CD4-positive, alpha-beta T cell treated with Interleukin-15 for 1 hour (primary cell): ENCODE results near the gene ROBO1.
"Not testable (repeated sequence)": the region's sequence is repeated elsewhere in the genome, so short reads cannot be mapped to it uniquely, and the experiment has no call there.

Source experiments
- DNase-seq: peaks from one replicate; pipeline ENCODE4 v3.0.0-alpha.2; 2020

Gene ROBO1

DNA sequence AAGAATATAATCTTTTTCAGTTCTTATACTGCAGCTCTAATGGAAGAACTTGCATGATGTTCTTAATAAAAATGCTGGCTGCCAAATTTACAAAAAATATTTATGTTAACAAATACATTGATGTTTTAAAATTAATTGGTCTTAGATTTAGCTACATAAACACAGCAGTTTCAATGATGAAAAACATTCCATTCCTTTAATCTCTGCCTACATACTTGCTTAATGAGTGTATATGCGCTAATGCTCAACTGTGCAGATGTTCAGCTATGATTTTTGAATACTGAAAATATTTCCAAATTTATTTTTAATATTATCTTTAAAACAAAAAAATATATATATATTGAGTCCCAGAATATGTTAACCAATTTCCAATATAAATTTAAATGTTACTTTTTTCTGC lies 867.4 kb downstream of the ROBO1 start:
- no peak for DNase-seq

DNA sequence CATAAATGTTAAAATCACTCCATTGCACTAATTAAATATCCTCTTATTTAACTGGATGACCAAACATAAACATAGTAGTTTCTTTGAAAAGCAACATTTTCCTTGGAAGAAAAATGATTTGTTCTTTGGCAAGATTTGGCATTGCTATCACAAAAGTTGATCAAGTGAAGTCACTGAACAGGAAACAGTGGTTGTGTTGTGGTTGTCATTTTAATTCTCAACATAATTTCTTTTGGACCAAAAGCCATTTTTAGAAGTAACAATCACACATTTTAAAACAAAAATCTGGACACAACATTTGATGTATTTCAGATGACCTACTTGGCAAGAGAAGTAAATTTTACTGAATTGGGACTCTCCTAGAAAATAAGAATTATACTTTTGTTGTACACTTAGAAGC lies 872.3 kb downstream of the ROBO1 start:
- DNase-seq: no peak

DNA sequence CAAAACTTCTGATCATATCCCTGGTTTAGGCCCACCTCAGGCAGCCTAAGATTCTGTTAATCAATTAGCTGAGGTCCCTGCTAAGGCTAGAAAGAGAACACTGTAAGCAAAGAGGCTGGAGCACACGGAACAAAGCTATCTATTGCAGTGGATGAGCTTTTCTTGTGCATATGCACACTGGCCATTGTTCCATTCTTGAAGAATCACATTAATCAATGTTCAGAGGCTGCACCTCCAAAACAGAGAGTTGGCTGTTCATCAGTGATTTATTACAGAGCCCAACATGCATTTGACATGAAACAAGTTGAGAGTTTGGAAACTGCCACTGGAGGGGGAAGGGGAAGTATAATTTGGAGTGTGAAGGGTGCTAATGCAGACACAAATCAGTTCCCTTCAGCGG lies 873.0 kb downstream of the ROBO1 start:
- no peak for DNase-seq

DNA sequence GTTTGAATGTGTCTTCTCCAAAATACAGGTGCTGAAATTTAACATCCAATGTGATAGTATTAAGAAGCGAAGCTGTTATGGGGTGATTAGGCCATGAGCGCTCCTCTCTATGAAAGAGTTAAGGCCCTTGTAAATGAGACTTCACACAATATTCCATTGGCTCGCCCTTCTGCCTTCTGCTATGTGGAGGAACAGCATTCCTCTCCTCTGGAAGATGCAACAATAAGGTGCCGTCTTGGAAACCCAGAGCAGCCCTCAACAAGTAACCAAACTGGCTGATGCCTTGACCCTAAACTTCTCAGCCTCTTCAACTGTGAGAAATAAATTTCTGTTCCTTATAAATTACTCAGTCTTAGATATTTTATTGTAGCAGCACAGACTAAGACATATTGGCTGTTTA lies 874.6 kb downstream of the ROBO1 start:
- no peak for DNase-seq

DNA sequence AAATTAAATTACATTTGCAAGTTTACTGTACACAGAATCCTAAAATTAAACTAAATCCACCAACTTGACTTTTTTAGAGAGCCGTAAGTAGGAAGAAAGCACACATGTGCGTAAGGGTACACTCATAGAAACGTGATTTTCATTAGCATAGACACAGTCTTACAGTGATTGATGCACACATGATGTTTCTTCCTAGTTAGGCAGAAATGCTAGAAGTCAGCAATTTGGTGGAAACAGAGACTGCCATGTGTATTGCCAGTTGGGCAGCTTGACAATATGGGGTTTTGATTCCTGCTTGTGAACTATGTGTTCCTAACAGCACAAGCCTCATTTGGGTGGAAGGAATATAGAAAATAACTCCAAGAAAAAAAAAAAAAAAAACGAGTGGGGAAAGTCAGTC lies 878.5 kb downstream of the ROBO1 start:
- no peak for DNase-seq

DNA sequence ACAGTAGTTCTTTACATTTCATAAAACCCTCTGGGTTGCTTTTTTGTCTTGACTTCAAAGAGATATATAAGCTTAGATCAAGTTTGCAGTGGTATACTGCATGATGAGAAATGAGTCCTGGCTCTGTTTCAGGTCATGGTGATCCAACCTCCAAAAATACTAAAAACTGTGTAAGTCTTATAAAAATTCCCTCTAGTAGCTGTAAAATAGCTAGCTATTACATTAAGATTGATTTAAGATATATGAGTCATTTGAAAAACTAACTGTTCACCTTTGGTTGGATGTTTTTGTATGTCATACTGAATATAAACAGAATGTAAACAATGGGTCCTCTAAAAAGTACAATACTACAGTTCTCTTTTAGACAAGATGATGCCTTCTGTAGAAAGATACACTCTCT lies 879.2 kb downstream of the ROBO1 start:
- no peak for DNase-seq

DNA sequence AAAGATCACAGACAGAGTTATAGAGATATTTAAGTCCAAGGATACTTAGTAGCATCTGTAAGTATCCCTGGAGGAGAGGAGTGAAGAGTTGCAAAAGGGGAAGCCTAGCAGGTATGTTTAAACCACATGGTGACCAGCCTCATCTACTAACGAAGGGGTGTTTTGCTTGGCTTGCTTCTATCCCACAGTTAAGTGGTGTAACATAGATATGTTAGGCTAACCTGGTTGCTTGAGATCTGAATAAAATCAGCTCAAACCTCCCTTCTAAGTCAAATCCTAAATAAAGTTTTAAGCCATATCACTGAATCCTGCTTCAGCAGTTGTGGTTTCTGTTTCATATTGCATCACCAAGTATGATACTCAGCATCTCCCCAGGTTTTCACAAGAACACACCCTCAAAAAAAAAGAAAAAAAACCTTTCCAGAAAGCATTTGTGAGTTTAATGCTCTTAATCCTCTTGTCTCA lies 880.2 kb downstream of the ROBO1 start:
- no peak for DNase-seq

DNA sequence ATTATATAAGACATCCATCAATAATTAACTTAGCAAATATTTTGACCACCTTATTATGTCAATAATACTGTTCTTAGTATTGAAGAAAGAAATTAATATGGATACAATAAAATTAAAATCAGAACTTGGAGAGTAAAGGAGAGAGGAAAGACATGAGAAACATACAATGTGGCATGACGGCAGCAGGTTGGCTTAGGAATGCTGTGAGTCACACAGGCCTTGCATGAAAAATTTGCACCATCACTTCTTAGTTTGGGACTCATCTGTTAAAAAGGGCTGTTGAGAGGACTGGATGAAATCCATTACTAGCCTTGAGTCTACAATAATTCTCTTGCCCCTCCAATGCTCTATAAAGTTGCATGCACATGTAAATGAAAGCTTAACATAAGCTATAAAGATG lies 880.8 kb downstream of the ROBO1 start:
- DNase-seq: no peak

DNA sequence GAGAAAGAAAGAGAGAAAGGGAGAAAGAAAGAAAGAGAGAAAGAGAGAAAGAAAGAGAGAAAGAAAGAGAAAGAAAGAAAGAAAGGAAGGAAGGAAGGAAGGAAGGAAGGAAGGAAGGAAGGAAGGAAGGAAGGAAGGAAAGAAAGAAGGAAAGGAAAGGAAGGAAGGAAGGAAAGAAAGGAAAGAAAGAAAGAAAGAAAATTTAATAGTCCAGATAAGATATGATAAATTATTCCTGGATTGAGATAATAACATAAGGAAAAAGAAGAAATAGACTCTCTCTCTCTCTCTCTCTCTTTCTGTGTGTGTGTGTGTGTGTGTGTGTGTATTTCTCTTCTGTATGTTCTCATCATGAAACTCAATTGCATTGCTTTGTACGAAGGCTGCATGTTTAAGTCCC lies 883.2 kb downstream of the ROBO1 start:
- not testable (repeated sequence) for DNase-seq

DNA sequence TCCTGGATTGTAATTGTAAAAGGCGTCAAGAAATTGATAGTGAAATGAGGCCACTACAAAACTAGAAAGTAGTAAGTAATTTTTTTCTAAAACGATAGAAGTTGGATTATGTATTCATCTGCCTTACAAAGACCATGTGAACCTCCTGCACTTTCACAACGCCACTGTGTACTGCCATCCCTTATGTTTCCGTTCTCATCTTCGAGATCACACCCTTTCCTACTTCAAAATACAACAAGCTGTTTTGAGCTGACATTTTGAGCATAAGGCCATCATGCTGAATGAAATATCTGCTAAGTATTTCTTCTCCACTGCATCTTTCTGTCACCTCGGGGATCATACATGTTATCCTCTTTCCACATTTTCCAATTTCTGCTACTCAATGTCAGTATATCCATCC lies 885.5 kb downstream of the ROBO1 start:
- no peak for DNase-seq

DNA sequence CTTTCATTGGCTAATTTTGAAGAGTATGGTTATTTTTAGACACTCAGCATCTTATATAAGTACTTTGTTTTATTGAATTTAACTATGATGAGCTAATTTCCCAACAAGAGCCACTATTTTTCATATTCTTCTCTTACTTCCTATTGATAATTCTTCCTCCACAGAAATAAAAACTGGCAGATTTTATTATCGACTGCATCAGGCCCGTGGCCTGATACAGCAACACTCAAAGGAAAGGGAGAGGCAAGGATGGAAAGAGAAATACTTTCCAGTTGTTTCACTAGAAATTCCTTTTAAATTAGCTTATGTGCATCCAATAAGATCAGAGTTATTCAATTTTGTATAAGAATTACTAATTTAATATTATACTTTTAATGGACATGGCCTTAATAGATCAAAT lies 886.3 kb downstream of the ROBO1 start:
- no peak for DNase-seq

DNA sequence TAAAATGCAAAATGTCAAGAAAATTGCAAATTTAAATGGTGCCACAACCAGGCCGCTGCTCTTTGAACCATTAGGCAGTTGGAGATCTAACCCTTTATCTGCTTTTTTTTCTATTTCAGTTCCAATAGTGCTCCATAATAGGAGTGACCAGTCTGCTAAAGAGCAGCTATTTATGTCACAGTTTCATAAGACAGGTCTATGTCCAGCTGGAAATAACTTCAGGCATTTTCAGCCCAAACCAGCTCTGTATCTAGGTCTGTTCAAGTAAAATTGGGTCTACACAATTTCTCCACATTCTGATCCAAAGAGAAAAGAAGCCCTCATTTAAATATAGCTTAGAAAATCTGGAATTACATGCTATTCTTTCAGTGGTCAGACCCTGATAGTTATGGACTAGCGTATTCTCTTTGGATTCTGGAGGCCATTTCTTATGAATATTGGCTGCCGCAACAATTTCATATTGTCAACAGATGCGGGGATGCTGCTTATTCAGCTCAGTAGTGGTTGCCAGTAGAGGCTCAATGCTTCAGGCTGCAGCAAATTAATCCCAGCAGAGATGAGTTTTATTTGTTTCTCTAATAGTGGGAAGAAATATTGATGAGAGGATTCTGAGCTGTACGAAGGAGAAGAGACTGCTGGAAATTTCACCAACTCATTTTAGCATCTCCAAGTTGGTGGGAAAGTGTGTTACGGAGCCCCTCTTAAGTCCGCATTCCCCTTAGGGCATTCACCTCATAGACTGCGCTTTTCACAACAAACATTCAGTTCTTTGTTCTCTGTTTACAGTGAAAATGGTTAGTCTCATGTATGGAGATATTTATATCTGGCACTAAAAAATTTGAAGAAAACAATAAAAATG lies 887.0 kb downstream of the ROBO1 start:
- no peak for DNase-seq

DNA sequence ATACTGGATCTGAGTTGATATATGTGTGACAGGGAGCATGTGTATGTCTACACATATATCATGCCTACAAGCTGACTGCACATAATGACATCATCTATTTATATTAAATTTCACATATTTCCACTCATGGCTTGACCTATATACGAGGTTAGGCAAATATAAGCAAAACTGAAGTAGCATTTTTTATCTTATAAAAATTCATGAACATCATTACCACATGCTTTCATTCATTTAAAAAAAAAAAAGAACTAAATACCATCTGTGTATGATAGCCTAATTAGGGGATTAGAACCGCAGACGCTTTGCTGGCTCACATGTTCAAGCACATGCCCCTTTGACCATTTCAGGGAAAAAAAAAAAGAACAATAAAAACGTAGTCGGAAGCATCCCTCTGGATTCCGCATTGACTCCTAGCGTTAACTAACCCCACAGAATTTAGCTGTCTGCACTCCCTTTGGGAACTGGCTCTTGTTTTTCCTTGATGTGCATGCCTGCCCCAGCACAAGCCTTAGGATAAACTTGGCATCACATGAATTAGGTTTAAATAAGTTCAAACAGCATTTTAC lies 888.4 kb downstream of the ROBO1 start:
- no peak for DNase-seq

DNA sequence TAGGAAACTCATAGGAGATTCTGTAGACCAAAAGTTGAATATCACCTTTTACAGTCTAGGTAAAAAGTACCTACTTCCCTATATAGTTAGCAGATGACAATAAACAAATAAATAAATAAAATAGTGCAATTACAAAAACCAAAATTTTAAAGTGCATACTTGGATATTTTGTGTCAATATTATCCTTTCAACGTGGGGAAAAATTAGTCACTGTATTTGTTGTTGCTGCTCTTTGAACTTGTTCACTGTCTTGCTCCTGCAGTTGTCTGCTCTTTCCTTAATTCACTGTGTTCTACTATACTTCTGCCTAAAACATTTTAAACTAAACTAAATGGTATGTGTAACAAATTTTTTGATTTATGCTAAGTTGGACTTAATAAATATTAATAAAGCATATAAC lies 889.0 kb downstream of the ROBO1 start:
- DNase-seq: no peak

DNA sequence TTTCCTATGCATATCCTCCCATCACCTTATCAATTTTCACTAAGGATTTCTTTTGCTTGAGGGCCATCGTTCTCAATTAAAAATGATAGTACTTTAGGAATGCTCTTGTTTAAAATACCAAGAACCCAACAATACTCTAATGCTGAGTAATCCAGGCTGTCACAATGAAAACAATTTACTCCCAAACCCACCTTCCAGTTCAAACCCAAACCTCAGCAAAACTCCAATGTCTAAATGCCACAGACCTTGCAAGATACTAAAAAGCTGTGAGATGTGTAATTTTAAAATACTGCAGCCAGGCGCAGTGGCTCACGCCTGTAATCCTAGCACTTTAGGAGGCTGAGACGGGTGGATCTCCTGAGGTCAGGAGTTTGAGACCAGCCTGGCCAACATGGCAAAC lies 889.8 kb downstream of the ROBO1 start:
- no peak for DNase-seq

DNA sequence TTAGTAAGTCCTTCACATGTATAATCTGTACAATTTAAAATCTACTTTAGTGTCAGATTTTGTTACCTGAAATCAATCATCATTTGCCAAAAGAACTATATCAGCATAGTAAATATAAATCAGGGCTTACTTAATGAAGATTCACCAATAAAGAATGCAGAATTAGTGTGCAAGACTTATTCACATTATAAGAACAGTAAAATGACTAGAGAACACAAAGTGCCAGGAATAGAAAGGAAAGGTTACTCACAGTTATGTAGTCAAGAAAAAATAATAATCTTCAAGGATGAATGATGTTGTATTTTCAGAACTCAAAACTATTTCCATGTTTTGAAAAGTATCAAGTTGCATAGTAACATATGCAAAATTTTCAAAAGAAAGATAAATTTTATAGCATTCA lies 891.9 kb downstream of the ROBO1 start:
- no peak for DNase-seq

DNA sequence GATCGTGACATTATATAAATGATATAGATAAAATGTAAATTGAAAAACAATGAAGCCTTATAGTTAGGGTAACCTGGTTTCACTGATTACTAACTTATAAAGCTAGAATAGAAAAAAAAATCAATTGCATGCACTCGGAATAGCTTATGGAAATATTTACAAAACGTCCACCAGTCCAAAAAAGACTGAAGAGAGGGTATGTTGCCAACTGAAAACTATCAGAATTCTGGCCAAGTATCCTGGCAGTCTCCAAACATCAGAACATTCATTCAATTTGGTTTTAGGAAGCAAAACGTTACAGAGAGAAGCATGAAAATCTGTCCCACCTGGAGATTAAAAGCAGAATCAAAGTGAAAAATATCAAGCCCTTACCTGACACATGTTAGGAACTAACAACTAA lies 892.4 kb downstream of the ROBO1 start:
- no peak for DNase-seq

DNA sequence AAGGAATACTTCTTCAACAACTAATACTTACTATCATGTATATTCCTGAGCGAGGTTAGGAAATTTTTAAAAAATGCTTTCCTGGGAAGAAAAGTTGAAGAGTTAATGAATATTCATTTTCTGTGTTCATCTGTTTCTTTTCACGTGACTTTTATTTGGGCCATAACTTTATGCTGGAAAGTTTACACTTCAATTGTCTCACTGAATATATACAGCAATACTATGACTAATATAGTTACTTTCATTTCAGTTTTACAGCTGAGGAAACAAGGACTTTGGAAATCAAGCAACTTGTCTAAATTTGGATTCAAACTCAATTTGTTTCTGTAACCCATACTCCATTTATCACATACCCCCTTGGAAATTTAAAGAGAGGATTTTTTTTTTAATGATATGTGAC lies 894.2 kb downstream of the ROBO1 start:
- no peak for DNase-seq

DNA sequence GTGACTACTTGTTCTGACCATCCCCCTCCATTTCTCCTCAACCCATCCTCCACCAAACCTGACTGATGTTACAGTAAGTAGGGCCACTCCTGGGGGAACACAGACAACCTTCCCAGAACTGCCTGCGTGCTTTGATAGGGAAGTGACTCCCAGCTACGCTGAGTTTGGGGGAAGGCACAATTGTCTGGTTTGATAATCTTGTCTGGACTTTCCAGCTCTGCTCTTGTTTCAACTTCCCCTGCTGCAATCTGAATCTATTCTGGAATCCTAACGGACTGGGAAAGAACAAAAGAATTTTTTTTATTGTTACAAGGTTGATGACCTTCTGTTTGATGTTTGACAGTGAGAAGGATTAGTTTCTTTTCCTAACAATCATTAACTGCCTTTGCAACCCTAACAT lies 895.6 kb downstream of the ROBO1 start:
- DNase-seq: no peak

DNA sequence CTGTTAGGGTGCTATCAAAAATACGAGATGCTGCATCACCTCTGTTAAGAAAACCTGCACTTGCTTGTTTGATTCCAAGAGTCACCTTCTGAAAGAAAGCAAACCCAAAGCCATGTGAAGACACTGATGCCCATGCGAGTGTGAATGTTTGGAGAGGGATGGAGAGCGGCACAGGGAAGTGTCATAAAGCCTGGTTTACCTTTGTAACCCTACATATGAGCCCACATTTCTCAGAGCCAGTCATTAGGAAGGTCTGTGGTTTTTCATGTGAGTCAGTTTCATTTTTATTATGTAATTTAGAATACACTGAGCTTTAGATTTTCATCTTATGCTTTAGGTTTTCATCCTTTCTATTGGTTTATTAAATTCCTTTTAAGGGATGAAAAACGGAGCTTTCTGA lies 896.8 kb downstream of the ROBO1 start:
- no peak for DNase-seq

DNA sequence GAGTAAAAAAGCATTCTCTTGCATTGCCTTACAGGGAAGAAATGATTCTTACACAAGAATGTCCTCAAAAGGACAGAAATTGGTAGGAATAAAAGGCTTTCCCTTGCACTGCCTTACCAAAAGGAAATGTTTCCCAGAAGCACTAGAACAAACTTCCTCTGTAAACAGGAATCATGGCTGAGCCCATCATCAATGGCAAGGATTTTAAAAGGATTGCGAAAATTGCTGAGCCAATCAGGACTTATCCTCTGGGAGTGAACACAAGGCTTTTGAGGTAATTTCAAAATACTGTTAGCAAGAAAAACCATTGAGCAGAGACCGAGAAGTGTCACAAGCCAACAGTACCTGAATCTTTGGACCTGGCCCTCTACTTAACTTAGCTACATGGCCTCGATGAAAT lies 897.3 kb downstream of the ROBO1 start:
- DNase-seq: no peak

DNA sequence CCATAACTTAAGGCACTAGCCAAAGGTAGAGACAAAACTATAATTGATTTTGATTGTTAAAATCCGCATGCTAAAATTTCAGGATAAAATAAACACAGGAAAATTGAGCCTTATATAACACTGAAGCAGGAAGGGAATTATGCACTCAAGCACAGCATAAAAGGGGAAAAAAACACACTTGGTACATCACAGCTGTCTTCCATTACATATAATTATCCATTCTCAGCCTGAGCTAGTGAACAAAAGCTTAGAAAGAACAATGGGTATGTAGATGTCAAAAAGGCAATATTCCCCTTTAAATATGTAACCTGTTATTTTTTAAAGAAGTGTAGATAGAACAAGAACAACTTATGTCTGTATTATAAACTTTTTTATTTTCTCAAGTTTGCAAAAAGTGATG lies 899.2 kb downstream of the ROBO1 start:
- DNase-seq: no peak

DNA sequence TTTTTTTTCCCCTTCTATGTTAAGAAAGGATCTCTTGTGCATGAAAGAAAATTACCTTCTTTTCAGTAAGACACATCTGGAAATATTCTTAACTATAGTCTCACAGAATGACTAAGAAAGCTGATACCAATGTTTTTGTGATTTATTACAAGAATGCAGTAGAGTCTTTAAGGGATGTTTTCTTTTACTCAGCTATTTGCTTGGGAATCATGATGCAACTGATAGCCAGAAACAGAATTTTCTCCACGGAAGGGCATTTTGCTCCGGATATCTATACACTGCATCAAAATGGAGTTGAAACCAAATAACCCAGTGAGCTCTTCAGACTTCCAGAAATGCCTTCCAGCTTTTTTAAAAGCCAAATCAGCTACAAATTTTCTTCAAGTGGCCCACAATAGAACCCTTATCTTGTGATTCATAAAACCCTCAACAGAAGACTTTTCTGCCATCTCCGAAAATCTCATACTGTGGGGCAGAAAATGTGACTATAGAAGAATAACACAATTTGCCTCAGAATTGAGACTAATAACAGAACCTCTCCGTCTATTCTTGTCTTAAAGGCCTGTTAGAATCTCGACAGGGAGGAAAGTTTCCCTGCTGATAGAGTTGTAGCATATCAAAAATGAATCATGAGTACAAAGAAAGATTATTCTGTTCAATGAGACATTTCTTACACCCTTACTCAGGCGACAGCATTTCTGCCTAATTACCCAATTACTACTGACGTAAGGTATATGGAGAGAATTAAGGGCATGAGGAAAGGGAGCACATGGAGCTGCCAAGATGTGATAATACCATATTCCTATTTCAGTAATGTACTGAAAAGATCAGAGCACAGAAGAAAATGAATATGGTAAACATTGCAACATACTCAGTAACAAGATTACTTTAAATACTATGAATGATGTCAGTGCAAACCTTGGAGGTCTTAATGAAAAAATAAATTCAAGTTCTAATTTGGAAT lies 900.1 kb downstream of the ROBO1 start:
- no peak for DNase-seq
